Upper lobe of left lung (tissue), 4 donors: Measurements from ENCODE around the gene SNRNP70.

Experiments
- EP300 ChIP-seq, 4 donors: sonication (generic); formaldehyde crosslinking; IDR thresholded peaks; one replicate each; pipeline ENCODE4 v1.5.1; 2017; ENCODE audit warnings: antibody characterized with exemption in 4 of 4, control low read depth in 2 of 4
- POLR2A ChIP-seq, 4 donors: fragments of 450-650 bp; IDR thresholded peaks; one replicate each; pipeline ENCODE4 v1.5.1; 2016 to 2017; ENCODE audit warnings: antibody characterized with exemption in 4 of 4, mild to moderate bottlenecking in 2 of 4
- TF ChIP-seq, protein P1 (sequence below), 6 experiments: fragments of 450-650 bp in 4 of 6; fragments of 200-600 bp in 2 of 6; sonication (generic) in 2 of 6; IDR thresholded peaks; one replicate each; pipeline ENCODE4 v1.5.1; 2016 to 2019; ENCODE audit warnings: antibody characterized with exemption in 6 of 6

GRCh38 chr19:49114630-49115363 lies 29.5 kb downstream of the SNRNP70 start:
- TF ChIP-seq, protein P1, sequence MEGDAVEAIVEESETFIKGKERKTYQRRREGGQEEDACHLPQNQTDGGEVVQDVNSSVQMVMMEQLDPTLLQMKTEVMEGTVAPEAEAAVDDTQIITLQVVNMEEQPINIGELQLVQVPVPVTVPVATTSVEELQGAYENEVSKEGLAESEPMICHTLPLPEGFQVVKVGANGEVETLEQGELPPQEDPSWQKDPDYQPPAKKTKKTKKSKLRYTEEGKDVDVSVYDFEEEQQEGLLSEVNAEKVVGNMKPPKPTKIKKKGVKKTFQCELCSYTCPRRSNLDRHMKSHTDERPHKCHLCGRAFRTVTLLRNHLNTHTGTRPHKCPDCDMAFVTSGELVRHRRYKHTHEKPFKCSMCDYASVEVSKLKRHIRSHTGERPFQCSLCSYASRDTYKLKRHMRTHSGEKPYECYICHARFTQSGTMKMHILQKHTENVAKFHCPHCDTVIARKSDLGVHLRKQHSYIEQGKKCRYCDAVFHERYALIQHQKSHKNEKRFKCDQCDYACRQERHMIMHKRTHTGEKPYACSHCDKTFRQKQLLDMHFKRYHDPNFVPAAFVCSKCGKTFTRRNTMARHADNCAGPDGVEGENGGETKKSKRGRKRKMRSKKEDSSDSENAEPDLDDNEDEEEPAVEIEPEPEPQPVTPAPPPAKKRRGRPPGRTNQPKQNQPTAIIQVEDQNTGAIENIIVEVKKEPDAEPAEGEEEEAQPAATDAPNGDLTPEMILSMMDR (IDR thresholded peaks at IDR 0.05): no peak
- TF ChIP-seq POLR2A (IDR thresholded peaks at IDR 0.05) (no peak), EP300 (IDR thresholded peaks at IDR 0.05) (no peak)
